ENCODE results near the gene BASP1.

DNA sequence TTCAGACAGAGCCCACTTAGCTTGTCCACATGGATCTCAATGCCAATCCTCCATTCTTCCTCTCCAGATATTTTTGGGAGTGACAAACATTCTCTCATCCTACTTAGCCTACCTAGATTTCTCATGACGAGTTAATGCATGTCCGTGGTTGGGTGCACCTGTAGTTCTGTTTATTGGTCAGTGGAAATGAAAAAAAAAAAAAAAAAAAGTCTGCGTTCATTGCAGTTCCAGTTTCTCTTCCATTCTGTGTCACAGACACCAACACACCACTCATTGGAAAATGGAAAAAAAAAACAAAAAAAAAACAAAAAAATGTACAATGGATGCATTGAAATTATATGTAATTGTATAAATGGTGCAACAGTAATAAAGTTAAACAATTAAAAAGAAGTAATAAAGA lies 59.0 kb downstream of the BASP1 start:
- TF ChIP-seq CTCF (IDR thresholded peaks at IDR 0.05) (no peak), POLR2A (IDR thresholded peaks at IDR 0.05) (no peak), EP300 (IDR thresholded peaks at IDR 0.05) (no peak)
